Astrocyte (in vitro differentiated cells and primary cell): ENCODE data around the gene PREX1.

Experiments used
- CTCF ChIP-seq: IDR thresholded peaks from 2 replicates; pipeline ENCODE4 v1.5.1; 2011; ENCODE audit warnings: low read depth, mild to moderate bottlenecking, inconsistent platforms, low read length, moderate library complexity; ENCODE audit not compliant: insufficient read depth
- EZH2 ChIP-seq: IDR thresholded peaks from 2 replicates; pipeline ENCODE4 v1.6.1; 2012; ENCODE audit warnings: mild to moderate bottlenecking, low read length, inconsistent platforms; ENCODE audit not compliant: insufficient read depth

GRCh38 chr20:48791666-48792071, 36.1 kb downstream of the PREX1 start:
- TF ChIP-seq CTCF (no peak), EZH2 (no peak)
